GM12891 (cell line): ENCODE measurements around the gene KAZN.

ENCODE experiments used
- POLR2A ChIP-seq: IDR thresholded peaks from 2 replicates; pipeline ENCODE4 v1.6.1; 2011; ENCODE audit warnings: low read depth, low read length, control low read depth
- POLR2AphosphoS5 ChIP-seq: IDR thresholded peaks from 2 replicates; pipeline ENCODE4 v1.6.1; 2011; ENCODE audit warnings: low read depth, low read length, control low read depth
- SPI1 ChIP-seq: IDR thresholded peaks from 2 replicates; pipeline ENCODE4 v1.6.1; 2011; ENCODE audit warnings: low read depth, low read length, control low read depth

DNA sequence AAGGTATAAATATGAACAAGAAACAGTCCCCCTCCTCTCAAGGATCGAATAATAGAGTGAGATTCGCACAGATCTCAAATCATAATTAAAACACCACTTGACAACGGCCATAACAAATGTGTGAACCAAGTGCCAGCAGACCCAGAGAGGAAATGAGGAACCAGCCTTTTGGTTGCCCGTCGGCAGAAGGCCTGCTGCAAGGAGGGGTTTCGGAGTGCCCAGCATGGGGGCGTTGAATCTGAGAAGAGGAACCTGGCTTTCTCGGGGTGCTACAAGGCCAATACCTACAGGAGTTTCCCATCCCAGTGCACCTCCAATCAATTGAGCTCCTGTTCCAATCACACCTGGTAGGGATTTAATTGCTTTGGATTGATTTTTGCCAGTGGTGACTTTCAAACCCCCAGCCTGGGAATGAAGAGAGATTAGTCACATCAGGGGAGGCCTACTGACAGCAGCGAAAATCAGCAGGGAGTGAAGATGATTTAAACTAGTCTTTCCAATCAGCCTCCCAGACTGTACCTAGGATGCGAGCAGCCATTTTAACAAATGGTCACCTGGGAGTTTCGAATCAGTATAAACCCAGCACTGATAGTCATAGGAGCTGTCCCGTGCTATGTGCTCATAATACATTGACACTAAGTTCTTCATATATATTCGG lies 263.8 kb downstream of the KAZN start:
- no peak for TF ChIP-seq POLR2AphosphoS5
- no peak for TF ChIP-seq SPI1
- no peak for TF ChIP-seq POLR2A
